ENCODE results near the gene CLBA1. TPM values are rescaled to one million over a fixed set of nuclear protein-coding genes. Genes with fewer than 3 reads are reported as not detected.

The CLBA1 gene
- total RNA-seq, 1 experiment from 2014 or later, result 3.0 TPM

GRCh38 chr14:104937161-104937560 is 48.4 kb upstream of the CLBA1 start:
- no peaks in the 10 kb centered on the region for H3K36me3 Mint-ChIP-seq (ENCODE audit: insufficient read depth, unreplicated experiment)
- H3K4me1 ChIP-seq, result 0 out of 2 replicates have a peak, but pooled peaks cover 3% of the 10 kb centered on the region
- no peak overlapping the region for H3K4me3 ChIP-seq (ENCODE audit: low read depth, low read length)
- H3K4me1 Mint-ChIP-seq (ENCODE audit: low read depth, unreplicated experiment), result no peaks in the 10 kb centered on the region
- CTCF ChIA-PET, result interaction anchor here (0.5 to 0.7 kb wide), 3 partner anchors 109 to 325 kb away, joined by 3 to 5 read pairs (median 4); no protein-coding TSS in a partner anchor
- H3K4me3 Mint-ChIP-seq (ENCODE audit: unreplicated experiment), result no peak overlapping the region
- intact Hi-C loops (cut with micrococcal nuclease; ENCODE audit: unreplicated experiment), result no loop called here
- H3K9me3 Mint-ChIP-seq (ENCODE audit: unreplicated experiment), result no peaks in the 10 kb centered on the region
- POLR2A ChIA-PET, result no interaction called here
- no TSS peak for BruUV-seq (replicated peaks)
- no peak for DNase-seq
- TF ChIP-seq, protein P1, sequence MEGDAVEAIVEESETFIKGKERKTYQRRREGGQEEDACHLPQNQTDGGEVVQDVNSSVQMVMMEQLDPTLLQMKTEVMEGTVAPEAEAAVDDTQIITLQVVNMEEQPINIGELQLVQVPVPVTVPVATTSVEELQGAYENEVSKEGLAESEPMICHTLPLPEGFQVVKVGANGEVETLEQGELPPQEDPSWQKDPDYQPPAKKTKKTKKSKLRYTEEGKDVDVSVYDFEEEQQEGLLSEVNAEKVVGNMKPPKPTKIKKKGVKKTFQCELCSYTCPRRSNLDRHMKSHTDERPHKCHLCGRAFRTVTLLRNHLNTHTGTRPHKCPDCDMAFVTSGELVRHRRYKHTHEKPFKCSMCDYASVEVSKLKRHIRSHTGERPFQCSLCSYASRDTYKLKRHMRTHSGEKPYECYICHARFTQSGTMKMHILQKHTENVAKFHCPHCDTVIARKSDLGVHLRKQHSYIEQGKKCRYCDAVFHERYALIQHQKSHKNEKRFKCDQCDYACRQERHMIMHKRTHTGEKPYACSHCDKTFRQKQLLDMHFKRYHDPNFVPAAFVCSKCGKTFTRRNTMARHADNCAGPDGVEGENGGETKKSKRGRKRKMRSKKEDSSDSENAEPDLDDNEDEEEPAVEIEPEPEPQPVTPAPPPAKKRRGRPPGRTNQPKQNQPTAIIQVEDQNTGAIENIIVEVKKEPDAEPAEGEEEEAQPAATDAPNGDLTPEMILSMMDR (IDR thresholded peaks at IDR 0.05; ENCODE audit: insufficient read depth in 1 of 2, low read depth in 1 of 2, low read length in 1 of 2, severe bottlenecking in 1 of 2, unreplicated experiment in 1 of 2), result no peak
- no peaks in the 10 kb centered on the region for H3K36me3 ChIP-seq (ENCODE audit: control insufficient read depth, insufficient read depth, low read length)
- H3K27me3 Mint-ChIP-seq (ENCODE audit: insufficient read depth, unreplicated experiment), result peaks cover 11% of the 10 kb centered on the region
- no peaks in the 10 kb centered on the region for H3K9me3 ChIP-seq
- no peak overlapping the region for H3K27ac Mint-ChIP-seq (ENCODE audit: unreplicated experiment)
- H3K27me3 ChIP-seq (replicated peaks; ENCODE audit: control insufficient read depth, insufficient read depth, low read length), result peaks cover 3% of the 10 kb centered on the region

DNA sequence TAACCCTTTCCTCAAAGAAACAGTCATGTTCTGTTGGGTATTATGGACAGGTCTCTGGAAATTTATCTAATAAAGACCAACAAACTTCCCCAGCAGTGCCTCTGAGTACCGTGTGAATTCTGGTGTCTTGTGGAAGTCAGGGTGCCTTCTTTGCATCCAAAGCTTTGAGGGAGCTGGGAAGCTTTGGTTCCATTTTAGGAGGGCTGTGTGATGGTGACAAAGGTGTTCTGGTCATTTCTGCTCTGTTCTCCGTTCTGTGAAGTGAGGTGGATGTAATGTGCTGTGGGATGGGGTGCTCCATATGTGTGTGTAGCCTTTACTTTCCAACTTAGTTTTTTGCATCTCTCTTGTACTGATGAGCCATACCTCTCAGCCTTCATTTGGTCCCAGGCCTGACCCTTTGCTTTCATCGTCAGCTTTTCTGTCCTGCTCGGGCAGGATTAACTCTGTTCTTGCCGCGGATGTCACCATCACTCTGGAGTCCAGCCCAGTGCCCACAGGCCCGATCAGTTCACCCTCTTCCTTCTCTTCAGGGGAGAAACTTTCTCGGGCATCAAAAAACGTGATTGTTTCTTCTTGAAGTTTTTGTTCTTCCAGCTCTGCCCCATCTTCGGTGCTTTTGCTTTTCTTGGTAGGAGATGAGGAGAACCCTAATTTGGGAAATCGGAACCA is 47.8 kb upstream of the CLBA1 start:
- ChIA-PET POLR2A (no interaction called here), CTCF (interaction anchor here (0.5 to 0.7 kb wide), 3 partner anchors 108 to 324 kb away, joined by 3 to 5 read pairs (median 4); no protein-coding TSS in a partner anchor)
- TF ChIP-seq, protein P1 (IDR thresholded peaks at IDR 0.05; ENCODE audit: insufficient read depth in 1 of 2, low read depth in 1 of 2, low read length in 1 of 2, severe bottlenecking in 1 of 2, unreplicated experiment in 1 of 2), result no peak
- Histone ChIP-seq H3K4me3 (ENCODE audit: low read depth, low read length) (no peak overlapping the region), H3K36me3 (ENCODE audit: control insufficient read depth, insufficient read depth, low read length) (no peaks in the 10 kb centered on the region), H3K4me1 (0 out of 2 replicates have a peak, but pooled peaks cover 2% of the 10 kb centered on the region), H3K9me3 (no peaks in the 10 kb centered on the region), H3K27me3 (replicated peaks; ENCODE audit: control insufficient read depth, insufficient read depth, low read length) (peaks cover 3% of the 10 kb centered on the region)
- H3K4me3 Mint-ChIP-seq (ENCODE audit: unreplicated experiment), result no peak overlapping the region
- no peaks in the 10 kb centered on the region for H3K36me3 Mint-ChIP-seq (ENCODE audit: insufficient read depth, unreplicated experiment)
- H3K4me1 Mint-ChIP-seq (ENCODE audit: low read depth, unreplicated experiment), result no peaks in the 10 kb centered on the region
- no peak overlapping the region for H3K27ac Mint-ChIP-seq (ENCODE audit: unreplicated experiment)
- intact Hi-C loops (cut with micrococcal nuclease; ENCODE audit: unreplicated experiment), result no loop called here
- H3K27me3 Mint-ChIP-seq (ENCODE audit: insufficient read depth, unreplicated experiment), result peaks cover 11% of the 10 kb centered on the region
- no TSS peak for BruUV-seq (replicated peaks)
- no peaks in the 10 kb centered on the region for H3K9me3 Mint-ChIP-seq (ENCODE audit: unreplicated experiment)
- no peak for DNase-seq

DNA sequence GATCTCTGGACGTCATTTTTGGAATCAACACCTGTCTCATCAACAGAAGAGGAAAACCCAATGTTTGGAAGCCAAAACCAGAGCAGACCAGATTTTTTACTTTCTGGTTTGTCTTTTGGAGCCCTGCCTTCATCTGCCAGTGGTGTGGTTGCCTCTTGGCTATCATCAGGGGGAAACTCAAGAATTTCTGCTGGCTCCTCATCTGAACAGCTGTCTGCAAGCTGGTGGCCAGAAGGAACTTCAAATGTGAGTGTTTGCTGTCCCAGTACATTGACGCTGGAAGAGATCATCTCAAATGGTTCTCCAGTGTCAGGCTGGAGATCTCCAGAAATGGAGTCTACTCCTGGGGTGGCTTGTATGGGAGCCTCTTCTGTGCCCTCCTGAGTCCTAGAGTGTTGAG is 47.2 kb upstream of the CLBA1 start:
- POLR2A ChIA-PET, result no interaction called here
- Mint-ChIP-seq H3K9me3 (ENCODE audit: unreplicated experiment) (no peaks in the 10 kb centered on the region), H3K27ac (ENCODE audit: unreplicated experiment) (no peak overlapping the region), H3K27me3 (ENCODE audit: insufficient read depth, unreplicated experiment) (peaks cover 11% of the 10 kb centered on the region), H3K4me3 (ENCODE audit: unreplicated experiment) (no peak overlapping the region), H3K36me3 (ENCODE audit: insufficient read depth, unreplicated experiment) (no peaks in the 10 kb centered on the region), H3K4me1 (ENCODE audit: low read depth, unreplicated experiment) (no peaks in the 10 kb centered on the region)
- intact Hi-C loops (cut with micrococcal nuclease; ENCODE audit: unreplicated experiment), result no loop called here
- TF ChIP-seq, protein P1 (IDR thresholded peaks at IDR 0.05; ENCODE audit: insufficient read depth in 1 of 2, low read depth in 1 of 2, low read length in 1 of 2, severe bottlenecking in 1 of 2, unreplicated experiment in 1 of 2), result no peak
- Histone ChIP-seq H3K9me3 (no peaks in the 10 kb centered on the region), H3K4me3 (ENCODE audit: low read depth, low read length) (no peak overlapping the region), H3K4me1 (no peaks in the 10 kb centered on the region), H3K27me3 (replicated peaks; ENCODE audit: control insufficient read depth, insufficient read depth, low read length) (peaks cover 3% of the 10 kb centered on the region), H3K36me3 (ENCODE audit: control insufficient read depth, insufficient read depth, low read length) (no peaks in the 10 kb centered on the region)
- CTCF ChIA-PET, result no interaction called here
- DNase-seq, result no peak
- no TSS peak for BruUV-seq (replicated peaks)

Data from Caco-2 (cell line).